Measurements from ENCODE around the gene CISTR. TPM values are rescaled to one million over a fixed set of nuclear protein-coding genes. Genes with fewer than 3 reads are reported as not detected.
"Not testable (repeated sequence)": the region's sequence is repeated elsewhere in the genome, so short reads cannot be mapped to it uniquely, and the experiment has no call there.

CISTR gene
- total RNA-seq, 4 donors from 2014 or later: 1.4 TPM; not detected in 3

- 11 to 23% methylated on average over 1 to 3 of the region's 4 CpGs for WGBS, 2 donors (ENCODE audit: low coverage in 1 of 2)
- Histone ChIP-seq H3K4me3 (peak overlapping the region in 1 of 2 donors; percentile 75), H3K36me3 (peaks cover 0 to 50% of the 10 kb centered on the region in 2 donors), H3K27ac (no peak overlapping the region), H3K4me1 (peaks cover 3 to 31% (median 10%) of the 10 kb centered on the region in 3 donors), H3K27me3 (no peaks in the 10 kb centered on the region), H3K9me3 (no peaks in the 10 kb centered on the region)
- no peak for TF ChIP-seq POLR2A (IDR thresholded peaks at IDR 0.05)
- no peak for ATAC-seq
These were observed 26.0 kb downstream of the CISTR start for GRCh38 chr12:53725824-53726223.

GRCh38 chr12:53722450-53723041, 29.2 kb downstream of the CISTR start:
- ATAC-seq: no peak
- Histone ChIP-seq H3K27me3 (no peaks in the 10 kb centered on the region), H3K9me3 (no peaks in the 10 kb centered on the region), H3K4me1 (peaks cover 3 to 23% (median 10%) of the 10 kb centered on the region in 3 donors), H3K27ac (no peak overlapping the region), H3K36me3 (peaks cover 0 to 82% of the 10 kb centered on the region in 2 donors), H3K4me3 (no peak overlapping the region)
- TF ChIP-seq, protein P1, sequence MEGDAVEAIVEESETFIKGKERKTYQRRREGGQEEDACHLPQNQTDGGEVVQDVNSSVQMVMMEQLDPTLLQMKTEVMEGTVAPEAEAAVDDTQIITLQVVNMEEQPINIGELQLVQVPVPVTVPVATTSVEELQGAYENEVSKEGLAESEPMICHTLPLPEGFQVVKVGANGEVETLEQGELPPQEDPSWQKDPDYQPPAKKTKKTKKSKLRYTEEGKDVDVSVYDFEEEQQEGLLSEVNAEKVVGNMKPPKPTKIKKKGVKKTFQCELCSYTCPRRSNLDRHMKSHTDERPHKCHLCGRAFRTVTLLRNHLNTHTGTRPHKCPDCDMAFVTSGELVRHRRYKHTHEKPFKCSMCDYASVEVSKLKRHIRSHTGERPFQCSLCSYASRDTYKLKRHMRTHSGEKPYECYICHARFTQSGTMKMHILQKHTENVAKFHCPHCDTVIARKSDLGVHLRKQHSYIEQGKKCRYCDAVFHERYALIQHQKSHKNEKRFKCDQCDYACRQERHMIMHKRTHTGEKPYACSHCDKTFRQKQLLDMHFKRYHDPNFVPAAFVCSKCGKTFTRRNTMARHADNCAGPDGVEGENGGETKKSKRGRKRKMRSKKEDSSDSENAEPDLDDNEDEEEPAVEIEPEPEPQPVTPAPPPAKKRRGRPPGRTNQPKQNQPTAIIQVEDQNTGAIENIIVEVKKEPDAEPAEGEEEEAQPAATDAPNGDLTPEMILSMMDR (IDR thresholded peaks at IDR 0.05): no peak
- no peak for TF ChIP-seq POLR2A (IDR thresholded peaks at IDR 0.05)
- TF ChIP-seq EP300 (IDR thresholded peaks at IDR 0.05): no peak
- TF ChIP-seq POLR2AphosphoS5 (IDR thresholded peaks at IDR 0.05): no peak
- 86% methylated on average over 3 of the region's 3 CpGs; no CpG with 5 or more reads in 1 of the 2 donors for WGBS, 2 donors (ENCODE audit: low coverage in 1 of 2)

- Histone ChIP-seq H3K4me1 (peaks cover 3 to 14% (median 8%) of the 10 kb centered on the region in 3 donors), H3K36me3 (peaks cover 0 to 98% of the 10 kb centered on the region in 2 donors), H3K4me3 (no peak overlapping the region), H3K9me3 (no peaks in the 10 kb centered on the region), H3K27me3 (no peaks in the 10 kb centered on the region), H3K27ac (no peak overlapping the region)
- no peak for TF ChIP-seq POLR2AphosphoS5 (IDR thresholded peaks at IDR 0.05)
- no peak for TF ChIP-seq EP300 (IDR thresholded peaks at IDR 0.05)
- TF ChIP-seq, protein P1 (IDR thresholded peaks at IDR 0.05): no peak
- no CpG with 5 or more reads among the region's 1 CpG for WGBS, 2 donors (ENCODE audit: low coverage in 1 of 2)
- no peak for ATAC-seq
These were observed 30.8 kb downstream of the CISTR start for GRCh38 chr12:53720946-53721345.

GRCh38 chr12:53719649-53720048, 32.1 kb downstream of the CISTR start:
- Histone ChIP-seq H3K4me1 (peaks cover 0 to under 1% (median 0%) of the 10 kb centered on the region in 3 donors), H3K36me3 (peaks cover 0 to 100% of the 10 kb centered on the region in 2 donors), H3K27ac (no peak overlapping the region), H3K4me3 (no peak overlapping the region), H3K27me3 (no peaks in the 10 kb centered on the region), H3K9me3 (no peaks in the 10 kb centered on the region)
- WGBS, 2 donors (ENCODE audit: low coverage in 1 of 2): 40 to 50% methylated on average over 1 to 2 of the region's 2 CpGs
- TF ChIP-seq POLR2AphosphoS5 (IDR thresholded peaks at IDR 0.05) (no peak), EP300 (IDR thresholded peaks at IDR 0.05) (no peak), POLR2A (IDR thresholded peaks at IDR 0.05) (no peak)
- TF ChIP-seq, protein P1 (IDR thresholded peaks at IDR 0.05): no peak
- ATAC-seq: no peak

DNA sequence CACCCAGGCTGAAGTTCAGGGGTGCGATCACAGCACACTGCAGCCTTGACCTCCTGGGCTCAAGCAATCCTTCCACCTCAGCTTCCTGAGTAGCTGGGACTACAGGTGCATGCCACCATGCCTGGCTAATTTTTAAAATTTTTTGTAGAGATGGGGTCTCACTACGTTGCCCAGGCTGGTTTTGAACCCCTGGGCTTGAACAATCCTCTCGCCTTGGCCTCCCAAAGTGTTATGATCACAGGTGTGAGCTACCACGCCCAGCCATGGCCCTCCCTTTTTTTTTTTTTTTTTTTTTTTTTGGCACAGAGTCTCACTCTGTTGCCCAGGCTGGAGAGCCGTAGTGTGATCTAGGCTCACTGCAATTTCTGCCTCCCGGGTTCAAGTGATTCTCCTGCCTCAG, 33.2 kb downstream of the CISTR start:
- peaks cover 0 to 100% of the 10 kb centered on the region in 2 donors for H3K36me3 ChIP-seq
- 85 to 90% methylated on average over 4 of the region's 6 CpGs for WGBS, 2 donors (ENCODE audit: low coverage in 1 of 2)
- H3K9me3 ChIP-seq, ATAC-seq, H3K27me3 ChIP-seq, H3K27ac ChIP-seq, H3K4me3 ChIP-seq, H3K4me1 ChIP-seq: not testable (repeated sequence)

DNA sequence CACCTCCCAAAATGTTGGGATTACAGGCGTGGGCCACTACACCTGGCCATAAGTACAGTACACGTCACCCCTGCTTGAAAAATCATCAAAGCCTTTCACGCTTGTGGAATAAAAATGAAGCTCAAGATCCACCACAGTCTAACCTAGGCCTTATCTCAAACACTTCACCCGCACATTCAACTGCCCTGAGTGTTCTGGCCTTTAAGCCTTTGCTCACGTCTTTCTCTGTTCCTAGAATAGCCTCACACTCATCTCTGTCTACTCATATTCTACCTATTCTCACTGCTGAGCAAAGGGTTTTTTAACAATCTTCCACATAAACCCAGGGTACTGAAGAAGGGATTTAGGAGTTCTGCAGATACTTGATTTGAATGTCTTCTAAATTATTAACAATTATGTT, 34.5 kb downstream of the CISTR start:
- no peak overlapping the region for H3K27ac ChIP-seq
- no peaks in the 10 kb centered on the region for H3K27me3 ChIP-seq
- H3K36me3 ChIP-seq: peaks cover 0 to 100% of the 10 kb centered on the region in 2 donors
- TF ChIP-seq, protein P1 (IDR thresholded peaks at IDR 0.05): no peak
- TF ChIP-seq POLR2A (IDR thresholded peaks at IDR 0.05): no peak
- no peak for TF ChIP-seq POLR2AphosphoS5 (IDR thresholded peaks at IDR 0.05)
- TF ChIP-seq EP300 (IDR thresholded peaks at IDR 0.05): no peak
- H3K4me3 ChIP-seq: no peak overlapping the region
- 63 to 74% methylated on average over 3 to 4 of the region's 5 CpGs for WGBS, 2 donors (ENCODE audit: low coverage in 1 of 2)
- H3K4me1 ChIP-seq: no peaks in the 10 kb centered on the region
- no peaks in the 10 kb centered on the region for H3K9me3 ChIP-seq
- ATAC-seq: no peak

Measured in gastroesophageal sphincter (tissue), 4 donors.